Measurements from ENCODE around the gene NTNG1. TPM values are rescaled to one million over a fixed set of nuclear protein-coding genes. Genes with fewer than 3 reads are reported as not detected.

Gene NTNG1
- total RNA-seq, 2 donors from 2014 or later: 0.26 to 4.9 TPM

DNA sequence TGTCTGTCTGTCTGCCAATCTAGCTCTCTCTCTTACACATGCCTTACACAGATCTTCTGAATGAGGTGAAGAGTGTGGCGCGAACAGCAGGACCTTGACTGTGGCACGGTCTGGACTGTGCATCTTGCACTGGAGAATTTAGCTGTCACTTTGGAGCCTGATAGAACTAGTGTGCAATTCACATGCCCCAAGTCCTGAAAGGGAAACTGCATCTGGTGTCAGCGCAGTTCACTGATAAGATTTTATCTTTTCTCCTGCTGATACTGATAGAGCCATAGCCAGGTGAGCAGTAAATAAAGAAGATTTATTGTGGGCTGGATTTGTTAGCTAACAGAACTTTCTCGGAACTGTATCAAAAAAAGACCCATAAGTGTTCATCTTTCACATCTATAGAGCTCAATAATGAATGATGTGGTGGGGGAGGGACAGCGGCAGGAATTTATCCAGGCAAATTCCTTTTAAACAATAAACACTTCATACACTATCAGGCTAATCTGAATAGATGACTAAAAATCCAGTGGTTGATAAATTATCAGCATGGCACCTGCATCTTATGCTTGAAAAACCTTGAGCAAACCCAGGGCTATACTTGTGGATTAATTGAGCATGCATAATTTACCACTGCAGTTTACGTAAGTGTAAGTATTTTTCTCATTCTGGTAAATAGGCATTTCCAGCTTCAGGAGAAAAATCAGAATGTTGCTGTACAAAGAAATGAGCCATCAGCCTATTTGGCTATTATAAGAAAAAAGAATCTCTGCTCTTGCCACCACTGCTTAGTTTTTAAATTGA lies 104.1 kb downstream of the NTNG1 start:
- no peaks in the 10 kb centered on the region for H3K9me3 ChIP-seq
- no peaks in the 10 kb centered on the region for H3K4me1 ChIP-seq
- H3K27ac ChIP-seq: no peak overlapping the region
- TF ChIP-seq POLR2A (IDR thresholded peaks at IDR 0.05): no peak
- H3K4me3 ChIP-seq: no peak overlapping the region
- WGBS, 2 donors: 8 to 9% methylated on average over 7 of the region's 7 CpGs
- ATAC-seq: no peak
- intact Hi-C loops (cut with DNase I): no loop called here
- H3K27me3 ChIP-seq: no peaks in the 10 kb centered on the region
- H3K36me3 ChIP-seq (replicated peaks in 1 of 2; ENCODE audit: insufficient read depth in 1 of 2, low read depth in 2 of 2): no peaks in the 10 kb centered on the region
- no peak for DNase-seq

DNA sequence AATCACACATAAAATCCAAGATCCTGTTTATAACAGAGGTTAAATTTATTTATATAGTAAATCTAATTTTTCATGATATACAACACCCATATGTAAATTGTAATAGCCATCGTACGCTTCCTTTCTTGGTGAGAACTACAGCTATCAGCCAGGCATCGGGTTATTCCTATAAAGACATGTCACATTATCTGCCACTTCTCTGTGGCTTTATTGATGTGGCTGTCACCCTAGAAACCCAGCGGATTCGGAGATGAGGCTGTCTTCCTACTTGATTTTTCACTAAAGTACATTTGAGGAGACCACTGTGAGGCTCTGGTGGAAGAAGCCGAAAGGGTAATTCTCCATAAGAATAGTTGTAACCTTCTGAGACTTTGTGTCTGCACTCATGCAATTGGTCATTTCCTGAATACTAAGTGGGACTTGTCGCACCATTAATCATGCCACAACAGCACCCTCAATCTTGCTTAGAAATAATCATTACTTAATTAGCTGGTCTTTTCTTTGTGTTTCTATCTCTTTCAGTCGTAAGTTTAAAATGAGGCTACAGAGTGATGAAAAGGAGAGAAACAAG lies 106.0 kb downstream of the NTNG1 start:
- Histone ChIP-seq H3K4me3 (no peak overlapping the region), H3K36me3 (replicated peaks in 1 of 2; ENCODE audit: insufficient read depth in 1 of 2, low read depth in 2 of 2) (no peaks in the 10 kb centered on the region), H3K27ac (no peak overlapping the region), H3K9me3 (no peaks in the 10 kb centered on the region), H3K27me3 (no peaks in the 10 kb centered on the region), H3K4me1 (no peaks in the 10 kb centered on the region)
- WGBS, 2 donors: 45 to 61% methylated on average over 8 of the region's 8 CpGs
- DNase-seq (no peak), ATAC-seq (no peak)
- intact Hi-C loops (cut with DNase I): no loop called here
- no peak for TF ChIP-seq POLR2A (IDR thresholded peaks at IDR 0.05)
- TF ChIP-seq, protein P1, sequence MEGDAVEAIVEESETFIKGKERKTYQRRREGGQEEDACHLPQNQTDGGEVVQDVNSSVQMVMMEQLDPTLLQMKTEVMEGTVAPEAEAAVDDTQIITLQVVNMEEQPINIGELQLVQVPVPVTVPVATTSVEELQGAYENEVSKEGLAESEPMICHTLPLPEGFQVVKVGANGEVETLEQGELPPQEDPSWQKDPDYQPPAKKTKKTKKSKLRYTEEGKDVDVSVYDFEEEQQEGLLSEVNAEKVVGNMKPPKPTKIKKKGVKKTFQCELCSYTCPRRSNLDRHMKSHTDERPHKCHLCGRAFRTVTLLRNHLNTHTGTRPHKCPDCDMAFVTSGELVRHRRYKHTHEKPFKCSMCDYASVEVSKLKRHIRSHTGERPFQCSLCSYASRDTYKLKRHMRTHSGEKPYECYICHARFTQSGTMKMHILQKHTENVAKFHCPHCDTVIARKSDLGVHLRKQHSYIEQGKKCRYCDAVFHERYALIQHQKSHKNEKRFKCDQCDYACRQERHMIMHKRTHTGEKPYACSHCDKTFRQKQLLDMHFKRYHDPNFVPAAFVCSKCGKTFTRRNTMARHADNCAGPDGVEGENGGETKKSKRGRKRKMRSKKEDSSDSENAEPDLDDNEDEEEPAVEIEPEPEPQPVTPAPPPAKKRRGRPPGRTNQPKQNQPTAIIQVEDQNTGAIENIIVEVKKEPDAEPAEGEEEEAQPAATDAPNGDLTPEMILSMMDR (IDR thresholded peaks at IDR 0.05): no peak

DNA sequence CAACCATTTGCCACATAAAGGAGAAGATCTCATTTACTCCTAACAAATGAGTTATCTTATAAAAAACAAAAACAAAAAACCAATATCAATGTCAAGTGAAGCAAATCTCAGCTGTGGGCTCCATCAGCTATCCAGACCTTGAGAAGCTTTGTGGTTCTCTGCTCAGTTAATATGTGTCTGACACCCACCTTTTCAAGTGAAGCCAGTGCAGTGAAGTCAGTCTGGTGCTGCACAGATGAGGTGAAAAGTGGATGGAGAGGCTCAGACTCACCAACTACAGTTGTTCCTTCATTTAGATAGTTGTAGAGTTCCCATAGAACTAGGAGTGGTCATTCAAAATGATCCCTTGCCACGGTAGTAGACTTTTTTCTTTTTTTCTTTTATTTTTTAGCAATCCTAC lies 106.8 kb downstream of the NTNG1 start:
- DNase-seq (no peak), ATAC-seq (no peak)
- Histone ChIP-seq H3K27ac (no peak overlapping the region), H3K27me3 (no peaks in the 10 kb centered on the region), H3K36me3 (replicated peaks in 1 of 2; ENCODE audit: insufficient read depth in 1 of 2, low read depth in 2 of 2) (no peaks in the 10 kb centered on the region), H3K9me3 (no peaks in the 10 kb centered on the region), H3K4me3 (no peak overlapping the region), H3K4me1 (no peaks in the 10 kb centered on the region)
- intact Hi-C loops (cut with DNase I): no loop called here
- TF ChIP-seq, protein P1 (IDR thresholded peaks at IDR 0.05): no peak
- no peak for TF ChIP-seq POLR2A (IDR thresholded peaks at IDR 0.05)
- WGBS, 2 donors: 35 to 58% methylated on average over 1 of the region's 1 CpG

DNA sequence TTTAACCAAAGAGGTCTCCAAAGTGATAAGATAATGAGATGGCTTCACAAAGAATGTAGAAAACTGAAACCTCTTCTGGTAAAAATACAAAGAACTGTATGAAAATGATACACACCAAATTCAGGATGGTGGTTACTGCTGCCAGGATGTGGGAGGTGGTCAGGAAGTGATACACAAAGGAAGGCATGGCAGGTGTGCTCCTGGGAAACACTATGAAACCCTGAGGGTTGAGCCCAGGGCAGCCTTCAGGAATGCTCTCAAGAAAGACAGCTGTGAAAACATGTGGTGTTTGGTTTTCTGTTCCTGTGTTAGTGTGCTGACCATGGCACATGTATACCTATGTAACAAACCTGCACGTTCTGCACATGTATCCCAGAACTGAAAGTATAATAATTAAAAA lies 109.3 kb downstream of the NTNG1 start:
- Histone ChIP-seq H3K36me3 (replicated peaks in 1 of 2; ENCODE audit: insufficient read depth in 1 of 2, low read depth in 2 of 2) (no peaks in the 10 kb centered on the region), H3K9me3 (no peaks in the 10 kb centered on the region), H3K27me3 (no peaks in the 10 kb centered on the region), H3K27ac (no peak overlapping the region), H3K4me3 (no peak overlapping the region), H3K4me1 (no peaks in the 10 kb centered on the region)
- 35 to 52% methylated on average over 1 of the region's 1 CpG for WGBS, 2 donors
- intact Hi-C loops (cut with DNase I): no loop called here
- no peak for TF ChIP-seq POLR2A (IDR thresholded peaks at IDR 0.05)
- TF ChIP-seq, protein P1 (IDR thresholded peaks at IDR 0.05): no peak
- DNase-seq (no peak), ATAC-seq (no peak)

DNA sequence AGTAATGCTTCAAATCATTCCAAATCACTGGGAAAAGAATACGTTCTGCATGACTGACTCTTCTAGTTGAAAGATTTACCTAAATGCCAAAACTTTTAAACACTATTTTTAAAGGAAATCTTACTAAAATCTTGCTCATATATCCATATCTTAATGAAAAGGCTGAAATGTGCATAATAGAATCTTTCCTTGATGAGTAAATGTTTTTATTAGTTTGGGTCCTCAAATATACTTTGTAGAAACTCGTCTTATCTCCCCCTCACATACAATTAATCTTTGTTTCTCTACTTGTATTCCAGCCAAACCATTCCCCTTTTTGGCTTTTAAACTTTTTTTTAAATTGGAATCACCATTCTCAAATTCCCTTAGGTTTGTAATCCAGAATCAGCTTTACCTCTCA lies 110.2 kb downstream of the NTNG1 start:
- no peaks in the 10 kb centered on the region for H3K27me3 ChIP-seq
- H3K4me3 ChIP-seq: no peak overlapping the region
- no peak for ATAC-seq
- H3K36me3 ChIP-seq (replicated peaks in 1 of 2; ENCODE audit: insufficient read depth in 1 of 2, low read depth in 2 of 2): no peaks in the 10 kb centered on the region
- no peaks in the 10 kb centered on the region for H3K9me3 ChIP-seq
- no peak for TF ChIP-seq POLR2A (IDR thresholded peaks at IDR 0.05)
- TF ChIP-seq, protein P1 (IDR thresholded peaks at IDR 0.05): no peak
- whole genome bisulfite sequencing, 2 donors: 28 to 39% methylated on average over 2 of the region's 2 CpGs
- H3K4me1 ChIP-seq: no peaks in the 10 kb centered on the region
- H3K27ac ChIP-seq: no peak overlapping the region
- intact Hi-C loops (cut with DNase I): no loop called here
- no peak for DNase-seq
